RWPE2 (cell line): ENCODE data around the gene BEX1.
"Not testable (repeated sequence)": the region's sequence is repeated elsewhere in the genome, so short reads cannot be mapped to it uniquely, and the experiment has no call there.

Experiments
- ATAC-seq: fragments of 200-7000 bp; cut with Tn5 transposase; 3 replicates; pipeline ENCODE4 v1.9.1; 2021; ENCODE audit warnings: low read depth
- DNase-seq: peaks from one replicate; pipeline ENCODE4 v3.0.0-alpha.2; 2020; ENCODE audit warnings: low spot score
- H3K27ac ChIP-seq: fragments of 450-650 bp; 2 replicates; pipeline ENCODE4 v1.5.1; 2017; ENCODE audit warnings: mild to moderate bottlenecking; ENCODE audit not compliant: poor library complexity, severe bottlenecking
- H3K27me3 ChIP-seq: fragments of 250-450 bp; sonication (Bioruptor Pico); 2 replicates; pipeline ENCODE4 v1.5.1; 2021; ENCODE audit warnings: mild to moderate bottlenecking, moderate library complexity; ENCODE audit not compliant: insufficient read depth, poor library complexity, severe bottlenecking
- H3K36me3 ChIP-seq: fragments of 250-450 bp; sonication (Bioruptor Pico); 2 replicates; pipeline ENCODE4 v1.5.1; 2020; ENCODE audit warnings: low read depth, mild to moderate bottlenecking, moderate library complexity
- H3K4me1 ChIP-seq: fragments of 250-450 bp; sonication (Bioruptor Pico); 2 replicates; pipeline ENCODE4 v1.5.1; 2021; ENCODE audit warnings: mild to moderate bottlenecking, moderate library complexity; ENCODE audit not compliant: insufficient read depth, poor library complexity, severe bottlenecking
- H3K4me3 ChIP-seq: fragments of 250-450 bp; sonication (Bioruptor Pico); 2 replicates; pipeline ENCODE4 v1.5.1; 2021; ENCODE audit warnings: mild to moderate bottlenecking, moderate library complexity; ENCODE audit not compliant: severe bottlenecking
- H3K9me3 ChIP-seq: fragments of 250-450 bp; sonication (Bioruptor Pico); 2 replicates; pipeline ENCODE4 v1.5.1; 2021; ENCODE audit warnings: mild to moderate bottlenecking, moderate library complexity; ENCODE audit not compliant: severe bottlenecking
- TF ChIP-seq, protein P1 (sequence below): fragments of 450-650 bp; IDR thresholded peaks from one replicate; pipeline ENCODE4 v1.5.1; 2017; ENCODE audit warnings: mild to moderate bottlenecking, moderate library complexity; ENCODE audit not compliant: poor library complexity, severe bottlenecking

Gene BEX1

GRCh38 chrX:103063918-103064434, at the start of gene BEX1:
Gene BEX1 (minus strand): TSS chrX:103064171. CDS start chrX:103063274, 897 bp downstream.
- H3K27ac ChIP-seq, result no peak within 1 kb of the TSS
- TF ChIP-seq, protein P1, sequence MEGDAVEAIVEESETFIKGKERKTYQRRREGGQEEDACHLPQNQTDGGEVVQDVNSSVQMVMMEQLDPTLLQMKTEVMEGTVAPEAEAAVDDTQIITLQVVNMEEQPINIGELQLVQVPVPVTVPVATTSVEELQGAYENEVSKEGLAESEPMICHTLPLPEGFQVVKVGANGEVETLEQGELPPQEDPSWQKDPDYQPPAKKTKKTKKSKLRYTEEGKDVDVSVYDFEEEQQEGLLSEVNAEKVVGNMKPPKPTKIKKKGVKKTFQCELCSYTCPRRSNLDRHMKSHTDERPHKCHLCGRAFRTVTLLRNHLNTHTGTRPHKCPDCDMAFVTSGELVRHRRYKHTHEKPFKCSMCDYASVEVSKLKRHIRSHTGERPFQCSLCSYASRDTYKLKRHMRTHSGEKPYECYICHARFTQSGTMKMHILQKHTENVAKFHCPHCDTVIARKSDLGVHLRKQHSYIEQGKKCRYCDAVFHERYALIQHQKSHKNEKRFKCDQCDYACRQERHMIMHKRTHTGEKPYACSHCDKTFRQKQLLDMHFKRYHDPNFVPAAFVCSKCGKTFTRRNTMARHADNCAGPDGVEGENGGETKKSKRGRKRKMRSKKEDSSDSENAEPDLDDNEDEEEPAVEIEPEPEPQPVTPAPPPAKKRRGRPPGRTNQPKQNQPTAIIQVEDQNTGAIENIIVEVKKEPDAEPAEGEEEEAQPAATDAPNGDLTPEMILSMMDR, result no peak

GRCh38 chrX:103109497-103109896, 45.5 kb upstream of the BEX1 start:
- not testable (repeated sequence) for H3K4me1 ChIP-seq, H3K27me3 ChIP-seq, H3K27ac ChIP-seq, H3K9me3 ChIP-seq, ATAC-seq, DNase-seq, H3K4me3 ChIP-seq, H3K36me3 ChIP-seq

More at GRCh38 chrX:103063918-103064434, at the start of gene BEX1:
- H3K36me3 ChIP-seq, result no peaks in the 10 kb centered on the region
- no peaks in the 10 kb centered on the region for H3K4me1 ChIP-seq
- no peaks in the 10 kb centered on the region for H3K9me3 ChIP-seq
- H3K4me3 ChIP-seq, result peak within 1 kb of the TSS; percentile 29
- H3K27me3 ChIP-seq, result no peaks in the 10 kb centered on the region
- peak; percentile 87 for ATAC-seq
- DNase-seq, result peak; percentile 61

DNA sequence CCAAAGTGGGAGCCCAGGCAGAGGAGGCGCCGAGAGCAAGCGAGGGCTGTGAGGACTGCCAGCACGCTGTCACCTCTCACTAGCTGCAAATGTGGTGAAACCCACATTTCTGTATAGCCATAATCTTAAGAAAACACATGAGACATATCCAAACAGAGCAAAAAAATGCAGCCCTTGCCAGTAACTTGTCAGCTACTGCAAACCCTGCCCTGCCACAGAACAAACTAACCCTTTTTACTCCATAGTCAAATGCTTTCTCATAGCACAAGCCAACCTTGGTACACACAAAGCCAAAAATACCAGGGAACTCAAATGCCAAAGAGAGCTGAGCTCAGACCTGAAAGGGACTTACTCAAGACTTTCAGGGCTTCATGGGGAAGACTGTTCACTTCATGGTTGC, 43.9 kb upstream of the BEX1 start:
- DNase-seq, result no peak
- Histone ChIP-seq H3K4me1 (no peaks in the 10 kb centered on the region), H3K36me3 (no peaks in the 10 kb centered on the region), H3K4me3 (no peak overlapping the region), H3K27ac (no peak overlapping the region), H3K27me3 (no peaks in the 10 kb centered on the region), H3K9me3 (no peaks in the 10 kb centered on the region)
- ATAC-seq, result no peak
- TF ChIP-seq, protein P1, result no peak

DNA sequence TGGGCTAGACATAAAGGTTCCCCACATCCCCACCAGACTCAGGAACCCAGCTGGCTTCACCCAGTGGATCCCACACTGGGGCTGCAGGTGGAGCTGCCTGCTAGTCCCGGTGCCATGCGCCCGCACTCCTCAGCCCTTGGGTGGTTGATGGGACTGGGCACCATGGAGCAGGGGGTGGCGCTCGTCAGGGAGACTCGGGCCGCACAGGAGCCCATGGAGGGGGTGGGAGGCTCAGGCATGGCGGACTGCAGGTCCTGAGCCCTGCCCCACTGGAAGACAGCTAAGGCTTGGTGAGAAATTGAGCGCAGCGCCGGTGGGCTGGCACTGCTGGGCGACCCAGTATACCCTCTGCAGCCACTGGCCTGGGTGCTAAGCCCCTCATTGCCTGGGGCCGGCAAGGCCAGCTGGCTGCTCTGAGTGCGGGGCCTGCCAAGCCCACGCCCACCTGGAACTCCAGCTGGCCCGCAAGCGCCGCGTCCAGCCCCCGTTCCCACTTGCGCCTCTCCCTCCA, 43.3 kb upstream of the BEX1 start:
- ATAC-seq, H3K27ac ChIP-seq, H3K4me1 ChIP-seq, H3K4me3 ChIP-seq, H3K36me3 ChIP-seq, H3K27me3 ChIP-seq, DNase-seq, H3K9me3 ChIP-seq: not testable (repeated sequence)

DNA sequence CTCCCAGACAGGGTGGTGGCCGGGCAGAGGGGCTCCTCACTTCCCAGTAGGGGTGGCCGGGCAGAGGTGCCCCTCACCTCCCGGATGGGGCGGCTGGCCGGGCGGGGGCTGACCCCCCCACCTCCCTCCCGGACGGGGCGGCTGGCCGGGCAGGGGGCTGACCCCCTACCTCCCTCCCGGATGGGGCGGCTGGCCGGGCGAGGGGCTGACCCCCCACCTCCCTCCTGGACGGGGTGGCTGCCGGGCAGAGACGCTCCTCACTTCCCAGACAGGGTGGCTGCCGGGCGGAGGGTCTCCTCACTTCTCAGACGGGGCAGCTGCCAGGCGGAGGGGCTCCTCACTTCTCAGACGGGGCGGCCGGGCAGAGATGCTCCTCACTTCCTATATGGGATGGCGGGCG, 40.4 kb upstream of the BEX1 start:
- ATAC-seq, H3K27ac ChIP-seq, H3K9me3 ChIP-seq, H3K4me1 ChIP-seq, H3K36me3 ChIP-seq, DNase-seq, H3K4me3 ChIP-seq, H3K27me3 ChIP-seq: not testable (repeated sequence)

- H3K4me1 ChIP-seq, DNase-seq, H3K27ac ChIP-seq, ATAC-seq, H3K9me3 ChIP-seq, H3K27me3 ChIP-seq, H3K36me3 ChIP-seq, H3K4me3 ChIP-seq: not testable (repeated sequence)
Observed at GRCh38 chrX:103103866-103104265, 39.9 kb upstream of the BEX1 start.

DNA sequence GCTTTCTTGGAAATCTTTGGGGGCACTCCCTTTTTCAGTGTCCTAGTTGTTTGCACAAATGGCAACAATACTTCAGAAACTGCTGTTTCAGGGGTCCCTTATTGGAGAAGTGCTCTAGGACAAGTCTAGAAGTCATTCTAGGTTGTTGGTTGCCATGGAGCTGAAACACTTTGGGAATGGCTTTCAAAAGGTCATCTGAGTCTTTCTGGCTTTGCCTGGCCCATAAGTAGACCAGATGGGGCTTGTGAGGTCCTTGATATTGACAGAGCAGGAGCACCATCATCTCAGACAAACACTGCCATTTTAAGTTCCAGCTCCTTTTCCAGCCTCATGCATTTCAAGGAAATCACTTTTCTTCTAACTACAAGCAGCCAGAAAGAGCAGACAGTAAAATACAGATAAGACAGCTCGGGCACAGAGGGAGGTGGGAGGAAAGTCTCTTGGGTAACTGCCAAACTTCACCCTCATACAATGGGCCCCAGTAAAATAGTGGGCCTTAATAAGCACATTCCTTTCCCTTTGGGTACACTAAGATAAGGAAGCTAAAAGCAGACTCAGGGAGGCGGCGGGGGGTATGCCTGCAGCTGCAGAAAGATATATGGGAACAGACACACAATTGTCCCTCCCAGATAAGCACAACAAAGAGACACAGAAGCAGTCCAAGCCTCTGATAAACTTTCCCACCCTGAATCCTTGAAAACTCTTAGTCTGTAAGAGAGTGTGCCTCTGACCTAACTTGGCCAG, 37.5 kb upstream of the BEX1 start:
- no peak overlapping the region for H3K27ac ChIP-seq
- H3K36me3 ChIP-seq, result no peaks in the 10 kb centered on the region
- DNase-seq, result no peak
- H3K4me1 ChIP-seq, result no peaks in the 10 kb centered on the region
- no peak overlapping the region for H3K4me3 ChIP-seq
- H3K27me3 ChIP-seq, result no peaks in the 10 kb centered on the region
- ATAC-seq, result no peak
- H3K9me3 ChIP-seq, result no peaks in the 10 kb centered on the region
- TF ChIP-seq, protein P1, result no peak
